ENCODE data around the gene ZNF74.

DNA sequence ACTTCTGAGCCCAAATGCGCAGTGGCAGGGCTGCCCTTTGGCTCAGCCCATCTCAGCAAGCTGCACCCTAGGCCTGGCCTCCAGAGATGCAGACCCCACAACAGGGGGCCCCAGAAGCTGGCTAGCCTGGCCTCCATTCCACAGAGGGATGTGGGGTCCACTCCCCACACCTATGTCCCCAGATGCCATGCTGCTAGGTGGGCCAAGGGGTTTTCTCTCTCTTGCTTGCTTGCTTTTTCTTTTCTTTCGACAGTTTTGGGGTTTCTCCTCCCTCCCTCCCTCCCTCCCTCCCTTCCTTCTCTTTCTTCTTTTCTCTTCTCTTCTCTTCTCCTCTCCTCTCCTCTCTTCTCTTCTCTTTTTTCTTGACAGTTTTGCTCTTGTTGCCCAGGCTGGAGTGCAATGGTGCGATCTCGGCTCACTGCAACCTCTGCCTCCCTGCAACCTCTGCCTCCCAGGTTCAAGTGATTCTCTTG lies 34.0 kb downstream of the ZNF74 start:
- TF ChIP-seq CTCF (IDR thresholded peaks at IDR 0.05; ENCODE audit: poor library complexity, severe bottlenecking) (no peak), TAF1 (IDR thresholded peaks at IDR 0.05; ENCODE audit: low read depth) (no peak), POLR2AphosphoS5 (IDR thresholded peaks at IDR 0.05) (no peak), MXI1 (conservative IDR thresholded peaks at IDR 0.05; ENCODE audit: poor library complexity, severe bottlenecking) (no peak), RAD21 (conservative IDR thresholded peaks at IDR 0.05) (no peak), EP300 (conservative IDR thresholded peaks at IDR 0.05; ENCODE audit: poor library complexity, severe bottlenecking) (no peak), SMC3 (conservative IDR thresholded peaks at IDR 0.05; ENCODE audit: poor library complexity) (no peak), EZH2 (IDR thresholded peaks at IDR 0.05; ENCODE audit: borderline replicate concordance, insufficient read depth, low read length, poor library complexity, severe bottlenecking) (no peak)

Data from neural cell (in vitro differentiated cells).